GM19372 (cell line): ENCODE data around the gene CARS2.
"Not testable (repeated sequence)": the region's sequence is repeated elsewhere in the genome, so short reads cannot be mapped to it uniquely, and the experiment has no call there.

Experiments
- ATAC-seq: cut with Tn5 transposase; IDR thresholded peaks from one replicate; pipeline ENCODE4 v1.9.1; 2021; ENCODE audit warnings: mild to moderate bottlenecking, low read depth, moderate library complexity; ENCODE audit not compliant: unreplicated experiment

The CARS2 gene

GRCh38 chr13:110684388-110685056 lies 21.4 kb downstream of the CARS2 start:
- no peak for ATAC-seq

GRCh38 chr13:110683921-110684320 lies 22.0 kb downstream of the CARS2 start:
- ATAC-seq: no peak

- ATAC-seq: no peak
Measured at GRCh38 chr13:110683203-110683883, 22.6 kb downstream of the CARS2 start.

- no peak for ATAC-seq
Measured at GRCh38 chr13:110682746-110683145, 23.2 kb downstream of the CARS2 start.

GRCh38 chr13:110681868-110682550 lies 23.9 kb downstream of the CARS2 start:
- ATAC-seq: no peak

GRCh38 chr13:110680852-110681251 lies 25.1 kb downstream of the CARS2 start:
- no peak for ATAC-seq

GRCh38 chr13:110677731-110678545 lies 28.0 kb downstream of the CARS2 start:
- ATAC-seq: no peak

GRCh38 chr13:110676595-110677587 lies 29.0 kb downstream of the CARS2 start:
- peak; percentile 70 for ATAC-seq

GRCh38 chr13:110669814-110670213 lies 36.1 kb downstream of the CARS2 start:
- ATAC-seq: not testable (repeated sequence)

- no peak for ATAC-seq
Measured at GRCh38 chr13:110669036-110669435, 36.9 kb downstream of the CARS2 start.

- no peak for ATAC-seq
Measured at GRCh38 chr13:110666255-110666533, 39.7 kb downstream of the CARS2 start.

- no peak for ATAC-seq
Measured at GRCh38 chr13:110665491-110666254, 40.2 kb downstream of the CARS2 start.

- ATAC-seq: no peak
Measured at GRCh38 chr13:110664673-110665072, 41.2 kb downstream of the CARS2 start.

- ATAC-seq: no peak
Measured at GRCh38 chr13:110664041-110664440, 41.9 kb downstream of the CARS2 start.

GRCh38 chr13:110663491-110663890 lies 42.4 kb downstream of the CARS2 start:
- no peak for ATAC-seq

- ATAC-seq: no peak
Measured at GRCh38 chr13:110662777-110663443, 43.0 kb downstream of the CARS2 start.

- ATAC-seq: no peak
Measured at GRCh38 chr13:110662091-110662490, 43.8 kb downstream of the CARS2 start.

- ATAC-seq: no peak
Measured at GRCh38 chr13:110661256-110661655, 44.7 kb downstream of the CARS2 start.
